Heart left ventricle (tissue), 13 donors: Measurements from ENCODE around the gene PTOV1.

Experiments
- CTCF ChIP-seq, 12 donors: fragments of 200-600 bp; sonication (generic) in 4 of 12; IDR thresholded peaks; one replicate each; pipeline versions ENCODE4 v1.5.0 to v1.8.0; 2018 to 2022; ENCODE audit warnings: antibody characterized with exemption in 12 of 12, mild to moderate bottlenecking in 5 of 12
- POLR2A ChIP-seq, 2 donors: fragments of 450-650 bp; IDR thresholded peaks; one replicate each; pipeline ENCODE4 v1.6.1; 2017; ENCODE audit warnings: antibody characterized with exemption in 2 of 2, mild to moderate bottlenecking in 2 of 2, moderate library complexity in 2 of 2
- donor health status: ischemic (EF 13 %, LVEDD 7.1; RV severe dilation, severe dysfunction).
- donor health status: DM: no; HTN: yes; CAD: no.
- donor health status: DM: no; HTN: no; CAD: no.
- donor health status: ischemic (EF 25% LVEDD 6.9; RV normal size, moderate dysfunction).
- donor health status: ischemic (EF 25% LVEDD 5.7; RV mildly dilated, moderate dysfunction).
- donor health status: ischemic (EF 35%, LVEDD 5.7; RV mildly dilated, moderate dysfunction).
- donor health status: nonischemic (EF 11% LVEDD 7.7; RV severe dilation, severe dysfunction).
- donor health status: DM: yes; HTN: yes; CAD: no.
- donor health status: PGD.
- donor health status: ischemic (EF 29% LVEDD 5.4; RV normal size, mild dysfunction).
- donor health status: nonischemic (EF 23%, LVEDD 6.1; RV moderate dilation, normal function).

- TF ChIP-seq POLR2A (IDR thresholded peaks at IDR 0.05) (no peak), CTCF (IDR thresholded peaks at IDR 0.05) (no peak)
These were observed 13.9 kb downstream of the PTOV1 start for GRCh38 chr19:49864890-49865289.
